ENCODE results near the gene PRKAG2. TPM values are rescaled to one million over a fixed set of nuclear protein-coding genes. Genes with fewer than 3 reads are reported as not detected.

Gene PRKAG2
- total and polyA plus RNA-seq, 2 of the 8 experiments (the other 6 are each of a cell fraction or from before 2014, with no cell fraction given): 7.5 to 18.1 TPM

DNA sequence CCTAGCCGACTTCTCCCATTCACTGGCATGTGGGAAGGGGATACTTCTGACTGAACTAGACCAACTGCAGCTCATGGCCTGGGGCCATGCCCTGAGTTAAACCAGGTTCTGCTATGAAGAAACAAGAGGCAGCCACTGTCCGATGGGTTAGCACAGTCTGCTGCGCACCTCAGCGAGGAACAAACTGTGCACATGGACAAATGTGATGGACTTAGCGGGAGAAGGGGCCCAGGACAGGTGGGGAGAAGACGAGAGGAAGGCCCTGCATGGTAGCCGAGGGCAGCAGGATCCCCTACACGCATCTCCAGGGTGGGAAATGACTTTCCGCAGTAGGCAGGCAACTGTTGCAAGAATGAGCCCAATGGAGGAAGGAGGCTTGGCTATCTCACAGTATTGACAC is 115.0 kb downstream of the PRKAG2 start:
- no peak overlapping the region for H3K18ac ChIP-seq (ENCODE audit: extremely low read depth, low read length)
- H3K27ac ChIP-seq (ENCODE audit: low read depth, low read length): no peak overlapping the region
- DNase-seq (ENCODE audit: low read depth in 1 of 2, low spot score in 2 of 2) (no peak), FAIRE-seq (no peak)
- no peak overlapping the region for H4K8ac ChIP-seq (ENCODE audit: extremely low read depth, insufficient read depth, low read length)
- no peak overlapping the region for H4K91ac ChIP-seq (replicated peaks; ENCODE audit: insufficient read length, low read length)
- peaks cover 0 to 10% (median 5%) of the 10 kb centered on the region in 4 experiments; a peak in 4 of 7 replicates for H3K27me3 ChIP-seq (replicated peaks in 1 of 4; ENCODE audit: control insufficient read depth in 3 of 4, extremely low read depth in 1 of 4, insufficient read depth in 3 of 4, low read length in 3 of 4)
- H3K9me3 ChIP-seq (ENCODE audit: insufficient read depth in 2 of 2, low read depth in 1 of 2, low read length in 1 of 2): no peaks in the 10 kb centered on the region
- H2BK120ac ChIP-seq (replicated peaks; ENCODE audit: low read depth, low read length): no peak overlapping the region
- H2BK12ac ChIP-seq (ENCODE audit: low read depth, low read length): no peak overlapping the region; the same call in 1 of the 2 replicates
- no peak overlapping the region for H2AK5ac ChIP-seq (ENCODE audit: low read depth, low read length)
- no peak overlapping the region for H3K9ac ChIP-seq (replicated peaks in 1 of 4; ENCODE audit: extremely low read depth in 1 of 4, low read depth in 3 of 4, low read length in 3 of 4)
- WGBS, 2 experiments (ENCODE audit: extremely low coverage in 1 of 2, insufficient coverage in 1 of 2, insufficient read length in 1 of 2, insufficient replicate concordance in 2 of 2, low coverage in 1 of 2, low lambda C conversion rate in 2 of 2, missing lambda C conversion rate in 1 of 2): 93% methylated on average over 9 of the region's 9 CpGs; no CpG with 5 or more reads in 1 of the 2 experiments
- no peak overlapping the region for H4K5ac ChIP-seq (ENCODE audit: insufficient read length, low read depth, low read length)
- no peaks in the 10 kb centered on the region for H3K23me2 ChIP-seq (ENCODE audit: low read depth, low read length)
- no peak overlapping the region for H3K4ac ChIP-seq (replicated peaks; ENCODE audit: insufficient read length, low read depth, low read length)
- no peak overlapping the region for H3K14ac ChIP-seq (ENCODE audit: insufficient read length)
- ChIA-PET CTCF (ENCODE audit: partially characterized antibody) (interaction anchor here (0.6 to 8.6 kb wide), 12 partner anchors 9 to 768 kb away, joined by 3 to 107 read pairs (median 4); no protein-coding TSS in a partner anchor), POLR2A (ENCODE audit: partially characterized antibody) (no interaction called here)
- no peak overlapping the region for H3K56ac ChIP-seq (replicated peaks; ENCODE audit: insufficient read length, low read depth, low read length)
- peak overlapping the region; percentile 14; the same call in 1 of the 2 replicates for H2BK15ac ChIP-seq (ENCODE audit: low read length)
- no peaks in the 10 kb centered on the region for H3K79me2 ChIP-seq (ENCODE audit: control insufficient read depth in 1 of 2, insufficient read depth in 2 of 2, low read length in 2 of 2)
- H3K4me2 ChIP-seq (ENCODE audit: insufficient read depth in 1 of 2, low read depth in 2 of 2, low read length in 2 of 2): no peak overlapping the region
- no peak overlapping the region for H2BK5ac ChIP-seq (ENCODE audit: low read depth, low read length)
- H2BK20ac ChIP-seq (ENCODE audit: low read length): no peak overlapping the region
- H3K4me1 ChIP-seq (replicated peaks in 1 of 4; ENCODE audit: control insufficient read depth in 3 of 4, insufficient read depth in 4 of 4, low read length in 3 of 4): peaks cover 0 to 6% (median 2%) of the 10 kb centered on the region in 4 experiments; a peak in 4 of 7 replicates
- no peak overlapping the region for H2AFZ ChIP-seq (ENCODE audit: low read length)
- H4K20me1 ChIP-seq (replicated peaks in 1 of 2; ENCODE audit: control insufficient read depth in 1 of 2, insufficient read depth in 2 of 2, low read length in 2 of 2): no peaks in the 10 kb centered on the region
- H3K36me3 ChIP-seq (ENCODE audit: control insufficient read depth in 2 of 4, insufficient read depth in 4 of 4, low read length in 3 of 4): no peaks in the 10 kb centered on the region; a peak in 1 of 8 replicates
- no peak overlapping the region for H3K4me3 ChIP-seq (ENCODE audit: extremely low read depth in 1 of 4, insufficient read depth in 2 of 4, low read depth in 3 of 4, low read length in 4 of 4)
- no peak overlapping the region for H3K23ac ChIP-seq (ENCODE audit: insufficient read length)
- no peaks in the 10 kb centered on the region for H3K79me1 ChIP-seq (ENCODE audit: low read depth, low read length)
- TF ChIP-seq BACH1 (IDR thresholded peaks at IDR 0.05; ENCODE audit: low read length): no peak

All from H1 (cell line).